ENCODE results near the gene DGKI.

Gene DGKI

GRCh38 chr7:137469191-137469811, 377.5 kb downstream of the DGKI start:
- H2BK15ac ChIP-seq (ENCODE audit: low read length): no peak overlapping the region
- no peak overlapping the region for H2BK5ac ChIP-seq (ENCODE audit: low read length)
- no peak overlapping the region for H2BK12ac ChIP-seq (ENCODE audit: low read length)
- H3K18ac ChIP-seq (ENCODE audit: low read length): peak overlapping the region; percentile 6
- no peak overlapping the region for H3K9ac ChIP-seq (ENCODE audit: low read depth, low read length, poor library complexity)
- H3K4me1 ChIP-seq (ENCODE audit: control insufficient read depth in 2 of 2, insufficient read depth in 1 of 2, low read depth in 1 of 2, low read length in 2 of 2): peaks cover 0 to 4% of the 10 kb centered on the region in 2 donors
- no CpG with 5 or more reads among the region's 5 CpGs for WGBS, 2 donors (ENCODE audit: extremely low coverage in 2 of 2, insufficient read length in 2 of 2, insufficient replicate concordance in 1 of 2)
- no peaks in the 10 kb centered on the region for H3K36me3 ChIP-seq (replicated peaks in 1 of 2; ENCODE audit: control insufficient read depth in 2 of 2, insufficient read depth in 2 of 2, low read length in 2 of 2)
- H3K4me3 ChIP-seq (ENCODE audit: low read length in 2 of 2): no peak overlapping the region
- H3K27me3 ChIP-seq (ENCODE audit: control insufficient read depth in 3 of 3, insufficient read depth in 3 of 3, low read depth in 1 of 3, low read length in 3 of 3): no peaks in the 10 kb centered on the region
- H3K4me2 ChIP-seq (ENCODE audit: insufficient read depth, low read length, poor library complexity, severe bottlenecking): no peak overlapping the region
- peak overlapping the region; percentile 68 for H2AFZ ChIP-seq (ENCODE audit: low read length)
- no peak overlapping the region for H4K8ac ChIP-seq (ENCODE audit: low read depth, low read length)
- no peak overlapping the region for H3K4ac ChIP-seq (ENCODE audit: low read length)
- H2AK5ac ChIP-seq (ENCODE audit: low read depth, low read length): no peak overlapping the region
- no peak overlapping the region for H4K91ac ChIP-seq (ENCODE audit: low read depth, low read length, poor library complexity)
- H3K79me1 ChIP-seq (ENCODE audit: low read depth, low read length): no peaks in the 10 kb centered on the region
- no peak for DNase-seq (ENCODE audit: low spot score)
- H3K14ac ChIP-seq (ENCODE audit: low read length): no peak overlapping the region
- no peak overlapping the region for H2BK120ac ChIP-seq (ENCODE audit: low read depth, low read length)
- no peak overlapping the region for H3K27ac ChIP-seq (replicated peaks; ENCODE audit: low read length)
- H3K9me3 ChIP-seq (replicated peaks in 1 of 2; ENCODE audit: control insufficient read depth in 2 of 2, insufficient read depth in 1 of 2, low read depth in 1 of 2, low read length in 2 of 2): no peaks in the 10 kb centered on the region
- no peak overlapping the region for H3K23ac ChIP-seq (ENCODE audit: low read depth, low read length, poor library complexity)

- no peak overlapping the region for H2BK12ac ChIP-seq (ENCODE audit: low read length)
- H3K27me3 ChIP-seq (ENCODE audit: control insufficient read depth in 3 of 3, insufficient read depth in 3 of 3, low read depth in 1 of 3, low read length in 3 of 3): no peaks in the 10 kb centered on the region
- H2BK15ac ChIP-seq (ENCODE audit: low read length): peak overlapping the region; percentile 22
- no peak overlapping the region for H2AFZ ChIP-seq (ENCODE audit: low read length)
- H3K4me1 ChIP-seq (ENCODE audit: control insufficient read depth in 2 of 2, insufficient read depth in 1 of 2, low read depth in 1 of 2, low read length in 2 of 2): peaks cover 0 to 1% of the 10 kb centered on the region in 2 donors
- H2BK5ac ChIP-seq (ENCODE audit: low read length): no peak overlapping the region
- no peak overlapping the region for H3K23ac ChIP-seq (ENCODE audit: low read depth, low read length, poor library complexity)
- no peak overlapping the region for H2BK120ac ChIP-seq (ENCODE audit: low read depth, low read length)
- no peaks in the 10 kb centered on the region for H3K36me3 ChIP-seq (replicated peaks in 1 of 2; ENCODE audit: control insufficient read depth in 2 of 2, insufficient read depth in 2 of 2, low read length in 2 of 2)
- no peak overlapping the region for H3K14ac ChIP-seq (ENCODE audit: low read length)
- no peak overlapping the region for H3K27ac ChIP-seq (replicated peaks; ENCODE audit: low read length)
- no peak overlapping the region for H3K4ac ChIP-seq (ENCODE audit: low read length)
- H3K9ac ChIP-seq (ENCODE audit: low read depth, low read length, poor library complexity): no peak overlapping the region
- no CpG with 5 or more reads among the region's 5 CpGs for WGBS, 2 donors (ENCODE audit: extremely low coverage in 2 of 2, insufficient read length in 2 of 2, insufficient replicate concordance in 1 of 2)
- no peak for DNase-seq (ENCODE audit: low spot score)
- no peak overlapping the region for H3K4me2 ChIP-seq (ENCODE audit: insufficient read depth, low read length, poor library complexity, severe bottlenecking)
- no peaks in the 10 kb centered on the region for H3K79me1 ChIP-seq (ENCODE audit: low read depth, low read length)
- H3K18ac ChIP-seq (ENCODE audit: low read length): no peak overlapping the region
- H3K4me3 ChIP-seq (ENCODE audit: low read length in 2 of 2): no peak overlapping the region
- peaks cover 0 to 3% of the 10 kb centered on the region in 2 donors for H3K9me3 ChIP-seq (replicated peaks in 1 of 2; ENCODE audit: control insufficient read depth in 2 of 2, insufficient read depth in 1 of 2, low read depth in 1 of 2, low read length in 2 of 2)
- H4K8ac ChIP-seq (ENCODE audit: low read depth, low read length): no peak overlapping the region
- no peak overlapping the region for H4K91ac ChIP-seq (ENCODE audit: low read depth, low read length, poor library complexity)
- H2AK5ac ChIP-seq (ENCODE audit: low read depth, low read length): no peak overlapping the region
These were observed 383.9 kb downstream of the DGKI start for GRCh38 chr7:137462847-137463246.

GRCh38 chr7:137462074-137462715, 384.6 kb downstream of the DGKI start:
- H3K4me3 ChIP-seq (ENCODE audit: low read length in 2 of 2): no peak overlapping the region
- no peak overlapping the region for H4K91ac ChIP-seq (ENCODE audit: low read depth, low read length, poor library complexity)
- H3K79me1 ChIP-seq (ENCODE audit: low read depth, low read length): no peaks in the 10 kb centered on the region
- H2BK120ac ChIP-seq (ENCODE audit: low read depth, low read length): no peak overlapping the region
- H4K8ac ChIP-seq (ENCODE audit: low read depth, low read length): no peak overlapping the region
- no peak overlapping the region for H3K9ac ChIP-seq (ENCODE audit: low read depth, low read length, poor library complexity)
- no peak overlapping the region for H3K18ac ChIP-seq (ENCODE audit: low read length)
- no peaks in the 10 kb centered on the region for H3K27me3 ChIP-seq (ENCODE audit: control insufficient read depth in 3 of 3, insufficient read depth in 3 of 3, low read depth in 1 of 3, low read length in 3 of 3)
- H2AK5ac ChIP-seq (ENCODE audit: low read depth, low read length): no peak overlapping the region
- H2BK5ac ChIP-seq (ENCODE audit: low read length): no peak overlapping the region
- no peak overlapping the region for H3K4me2 ChIP-seq (ENCODE audit: insufficient read depth, low read length, poor library complexity, severe bottlenecking)
- H3K23ac ChIP-seq (ENCODE audit: low read depth, low read length, poor library complexity): no peak overlapping the region
- H2AFZ ChIP-seq (ENCODE audit: low read length): no peak overlapping the region
- H3K27ac ChIP-seq (replicated peaks; ENCODE audit: low read length): no peak overlapping the region
- no peak overlapping the region for H3K14ac ChIP-seq (ENCODE audit: low read length)
- no peak overlapping the region for H2BK15ac ChIP-seq (ENCODE audit: low read length)
- peaks cover 0 to 1% of the 10 kb centered on the region in 2 donors for H3K4me1 ChIP-seq (ENCODE audit: control insufficient read depth in 2 of 2, insufficient read depth in 1 of 2, low read depth in 1 of 2, low read length in 2 of 2)
- no CpG with 5 or more reads among the region's 4 CpGs for WGBS, 2 donors (ENCODE audit: extremely low coverage in 2 of 2, insufficient read length in 2 of 2, insufficient replicate concordance in 1 of 2)
- peaks cover 0 to 3% of the 10 kb centered on the region in 2 donors for H3K9me3 ChIP-seq (replicated peaks in 1 of 2; ENCODE audit: control insufficient read depth in 2 of 2, insufficient read depth in 1 of 2, low read depth in 1 of 2, low read length in 2 of 2)
- H3K36me3 ChIP-seq (replicated peaks in 1 of 2; ENCODE audit: control insufficient read depth in 2 of 2, insufficient read depth in 2 of 2, low read length in 2 of 2): no peaks in the 10 kb centered on the region
- H3K4ac ChIP-seq (ENCODE audit: low read length): no peak overlapping the region
- DNase-seq (ENCODE audit: low spot score): no peak
- H2BK12ac ChIP-seq (ENCODE audit: low read length): no peak overlapping the region

GRCh38 chr7:137458399-137458798, 388.4 kb downstream of the DGKI start:
- Histone ChIP-seq H3K9me3 (replicated peaks in 1 of 2; ENCODE audit: control insufficient read depth in 2 of 2, insufficient read depth in 1 of 2, low read depth in 1 of 2, low read length in 2 of 2) (peaks cover 0 to 3% of the 10 kb centered on the region in 2 donors), H3K36me3 (replicated peaks in 1 of 2; ENCODE audit: control insufficient read depth in 2 of 2, insufficient read depth in 2 of 2, low read length in 2 of 2) (no peaks in the 10 kb centered on the region), H3K18ac (ENCODE audit: low read length) (no peak overlapping the region), H2BK5ac (ENCODE audit: low read length) (no peak overlapping the region), H2AK5ac (ENCODE audit: low read depth, low read length) (no peak overlapping the region), H4K8ac (ENCODE audit: low read depth, low read length) (no peak overlapping the region), H4K91ac (ENCODE audit: low read depth, low read length, poor library complexity) (no peak overlapping the region), H3K4me2 (ENCODE audit: insufficient read depth, low read length, poor library complexity, severe bottlenecking) (no peak overlapping the region), H3K4ac (ENCODE audit: low read length) (no peak overlapping the region), H2BK12ac (ENCODE audit: low read length) (no peak overlapping the region), H3K9ac (ENCODE audit: low read depth, low read length, poor library complexity) (no peak overlapping the region), H3K27me3 (ENCODE audit: control insufficient read depth in 3 of 3, insufficient read depth in 3 of 3, low read depth in 1 of 3, low read length in 3 of 3) (no peaks in the 10 kb centered on the region), H3K4me3 (ENCODE audit: low read length in 2 of 2) (no peak overlapping the region), H2AFZ (ENCODE audit: low read length) (no peak overlapping the region), H2BK15ac (ENCODE audit: low read length) (no peak overlapping the region), H3K27ac (replicated peaks; ENCODE audit: low read length) (no peak overlapping the region), H3K79me1 (ENCODE audit: low read depth, low read length) (no peaks in the 10 kb centered on the region), H2BK120ac (ENCODE audit: low read depth, low read length) (no peak overlapping the region), H3K23ac (ENCODE audit: low read depth, low read length, poor library complexity) (no peak overlapping the region), H3K14ac (ENCODE audit: low read length) (no peak overlapping the region), H3K4me1 (ENCODE audit: control insufficient read depth in 2 of 2, insufficient read depth in 1 of 2, low read depth in 1 of 2, low read length in 2 of 2) (peaks cover 1 to 3% of the 10 kb centered on the region in 2 donors)
- no CpG with 5 or more reads among the region's 2 CpGs for WGBS, 2 donors (ENCODE audit: extremely low coverage in 2 of 2, insufficient read length in 2 of 2, insufficient replicate concordance in 1 of 2)
- DNase-seq (ENCODE audit: low spot score): no peak

Data from neuronal stem cell (in vitro differentiated cells).